GM19025 (cell line): ENCODE measurements around the gene MCTP1.
"Not testable (repeated sequence)": the region's sequence is repeated elsewhere in the genome, so short reads cannot be mapped to it uniquely, and the experiment has no call there.

Experiments used
- ATAC-seq: cut with Tn5 transposase; IDR thresholded peaks from one replicate; pipeline ENCODE4 v1.9.1; 2021; ENCODE audit warnings: mild to moderate bottlenecking, low read depth, moderate library complexity; ENCODE audit not compliant: unreplicated experiment

Gene MCTP1

GRCh38 chr5:95256446-95256845 lies 28.4 kb downstream of the MCTP1 start:
- ATAC-seq, result no peak

- no peak for ATAC-seq
Measured at GRCh38 chr5:95252801-95253200, 32.1 kb downstream of the MCTP1 start.

GRCh38 chr5:95251185-95251584 lies 33.7 kb downstream of the MCTP1 start:
- no peak for ATAC-seq

GRCh38 chr5:95244479-95244878 lies 40.4 kb downstream of the MCTP1 start:
- no peak for ATAC-seq

- ATAC-seq, result peak; percentile 68
Measured at GRCh38 chr5:95241635-95242034, 43.3 kb downstream of the MCTP1 start.

GRCh38 chr5:95241161-95241560 lies 43.7 kb downstream of the MCTP1 start:
- ATAC-seq, result no peak

GRCh38 chr5:95238560-95239325 lies 46.2 kb downstream of the MCTP1 start:
- no peak for ATAC-seq

- no peak for ATAC-seq
Measured at GRCh38 chr5:95237324-95237723, 47.6 kb downstream of the MCTP1 start.

GRCh38 chr5:95235439-95235982 lies 49.4 kb downstream of the MCTP1 start:
- no peak for ATAC-seq

GRCh38 chr5:95229646-95230045 lies 55.2 kb downstream of the MCTP1 start:
- ATAC-seq, result no peak

- no peak for ATAC-seq
Measured at GRCh38 chr5:95224701-95225459, 60.0 kb downstream of the MCTP1 start.

GRCh38 chr5:95223566-95224258 lies 61.2 kb downstream of the MCTP1 start:
- no peak for ATAC-seq

- ATAC-seq, result no peak
Measured at GRCh38 chr5:95222836-95223235, 62.1 kb downstream of the MCTP1 start.

- ATAC-seq, result no peak
Measured at GRCh38 chr5:95221234-95221633, 63.7 kb downstream of the MCTP1 start.

- no peak for ATAC-seq
Measured at GRCh38 chr5:95220381-95220780, 64.5 kb downstream of the MCTP1 start.

- ATAC-seq, result no peak
Measured at GRCh38 chr5:95219411-95219810, 65.5 kb downstream of the MCTP1 start.

GRCh38 chr5:95217881-95218280 lies 67.0 kb downstream of the MCTP1 start:
- ATAC-seq, result no peak

- ATAC-seq, result no peak
Measured at GRCh38 chr5:95217351-95217750, 67.5 kb downstream of the MCTP1 start.

GRCh38 chr5:95216136-95216955 lies 68.5 kb downstream of the MCTP1 start:
- no peak for ATAC-seq

GRCh38 chr5:95207811-95208210 lies 77.1 kb downstream of the MCTP1 start:
- ATAC-seq, result not testable (repeated sequence)
